ENCODE data around the gene LASP1NB.
"Not testable (repeated sequence)": the region's sequence is repeated elsewhere in the genome, so short reads cannot be mapped to it uniquely, and the experiment has no call there.

The LASP1NB gene

DNA sequence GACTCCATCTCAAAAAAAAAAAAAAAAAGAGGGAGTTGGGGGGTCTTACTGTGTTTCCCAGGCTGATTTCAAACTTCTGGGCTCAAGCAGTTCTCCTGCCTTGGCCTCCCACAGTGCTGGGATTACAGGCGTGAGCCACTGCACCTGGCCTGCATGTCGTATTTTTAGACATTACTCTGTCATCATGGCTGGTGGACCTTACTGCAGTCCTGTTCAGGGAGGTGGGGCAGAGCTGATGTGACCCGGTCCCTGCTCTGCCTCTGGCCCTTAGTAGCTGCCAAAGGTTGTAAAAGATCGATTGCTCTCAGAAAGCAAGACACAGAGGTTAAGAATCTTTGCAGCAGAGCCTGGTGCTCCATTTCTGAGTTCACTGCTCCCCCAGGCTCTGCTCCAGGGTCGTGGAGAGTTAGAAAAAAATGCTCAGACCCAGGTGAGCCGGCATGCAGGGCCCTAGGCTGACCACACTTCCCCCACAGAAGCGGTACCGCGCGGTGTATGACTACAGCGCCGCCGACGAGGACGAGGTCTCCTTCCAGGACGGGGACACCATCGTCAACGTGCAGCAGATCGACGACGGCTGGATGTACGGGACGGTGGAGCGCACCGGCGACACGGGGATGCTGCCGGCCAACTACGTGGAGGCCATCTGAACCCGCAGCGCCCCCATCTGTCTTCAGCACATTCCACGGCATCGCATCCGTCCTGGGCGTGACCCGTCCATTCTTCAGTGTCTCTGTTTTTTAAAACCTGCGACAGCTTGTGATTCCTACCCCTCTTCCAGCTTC, 7.1 kb upstream of the LASP1NB start:
- FAIRE-seq: no peak

DNA sequence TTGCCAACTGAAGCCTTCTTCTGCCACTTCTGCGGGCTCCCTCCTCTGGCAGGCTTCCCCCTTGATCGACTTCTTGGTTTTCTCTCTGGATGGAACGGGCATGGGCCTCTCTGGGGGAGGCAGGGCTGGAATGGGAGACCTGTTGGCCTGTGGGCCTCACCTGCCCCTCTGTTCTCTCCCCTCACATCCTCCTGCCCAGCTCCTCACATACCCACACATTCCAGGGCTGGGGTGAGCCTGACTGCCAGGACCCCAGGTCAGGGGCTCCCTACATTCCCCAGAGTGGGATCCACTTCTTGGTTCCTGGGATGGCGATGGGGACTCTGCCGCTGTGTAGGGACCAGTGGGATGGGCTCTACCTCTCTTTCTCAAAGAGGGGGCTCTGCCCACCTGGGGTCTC, 6.5 kb upstream of the LASP1NB start:
- no peak for FAIRE-seq

DNA sequence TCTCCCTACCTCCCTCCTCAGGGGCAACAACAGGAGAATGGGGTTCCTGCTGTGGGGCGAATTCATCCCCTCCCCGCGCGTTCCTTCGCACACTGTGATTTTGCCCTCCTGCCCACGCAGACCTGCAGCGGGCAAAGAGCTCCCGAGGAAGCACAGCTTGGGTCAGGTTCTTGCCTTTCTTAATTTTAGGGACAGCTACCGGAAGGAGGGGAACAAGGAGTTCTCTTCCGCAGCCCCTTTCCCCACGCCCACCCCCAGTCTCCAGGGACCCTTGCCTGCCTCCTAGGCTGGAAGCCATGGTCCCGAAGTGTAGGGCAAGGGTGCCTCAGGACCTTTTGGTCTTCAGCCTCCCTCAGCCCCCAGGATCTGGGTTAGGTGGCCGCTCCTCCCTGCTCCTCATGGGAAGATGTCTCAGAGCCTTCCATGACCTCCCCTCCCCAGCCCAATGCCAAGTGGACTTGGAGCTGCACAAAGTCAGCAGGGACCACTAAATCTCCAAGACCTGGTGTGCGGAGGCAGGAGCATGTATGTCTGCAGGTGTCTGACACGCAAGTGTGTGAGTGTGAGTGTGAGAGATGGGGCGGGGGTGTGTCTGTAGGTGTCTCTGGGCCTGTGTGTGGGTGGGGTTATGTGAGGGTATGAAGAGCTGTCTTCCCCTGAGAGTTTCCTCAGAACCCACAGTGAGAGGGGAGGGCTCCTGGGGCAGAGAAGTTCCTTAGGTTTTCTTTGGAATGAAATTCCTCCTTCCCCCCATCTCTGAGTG, 5.9 kb upstream of the LASP1NB start:
- no peak for FAIRE-seq

DNA sequence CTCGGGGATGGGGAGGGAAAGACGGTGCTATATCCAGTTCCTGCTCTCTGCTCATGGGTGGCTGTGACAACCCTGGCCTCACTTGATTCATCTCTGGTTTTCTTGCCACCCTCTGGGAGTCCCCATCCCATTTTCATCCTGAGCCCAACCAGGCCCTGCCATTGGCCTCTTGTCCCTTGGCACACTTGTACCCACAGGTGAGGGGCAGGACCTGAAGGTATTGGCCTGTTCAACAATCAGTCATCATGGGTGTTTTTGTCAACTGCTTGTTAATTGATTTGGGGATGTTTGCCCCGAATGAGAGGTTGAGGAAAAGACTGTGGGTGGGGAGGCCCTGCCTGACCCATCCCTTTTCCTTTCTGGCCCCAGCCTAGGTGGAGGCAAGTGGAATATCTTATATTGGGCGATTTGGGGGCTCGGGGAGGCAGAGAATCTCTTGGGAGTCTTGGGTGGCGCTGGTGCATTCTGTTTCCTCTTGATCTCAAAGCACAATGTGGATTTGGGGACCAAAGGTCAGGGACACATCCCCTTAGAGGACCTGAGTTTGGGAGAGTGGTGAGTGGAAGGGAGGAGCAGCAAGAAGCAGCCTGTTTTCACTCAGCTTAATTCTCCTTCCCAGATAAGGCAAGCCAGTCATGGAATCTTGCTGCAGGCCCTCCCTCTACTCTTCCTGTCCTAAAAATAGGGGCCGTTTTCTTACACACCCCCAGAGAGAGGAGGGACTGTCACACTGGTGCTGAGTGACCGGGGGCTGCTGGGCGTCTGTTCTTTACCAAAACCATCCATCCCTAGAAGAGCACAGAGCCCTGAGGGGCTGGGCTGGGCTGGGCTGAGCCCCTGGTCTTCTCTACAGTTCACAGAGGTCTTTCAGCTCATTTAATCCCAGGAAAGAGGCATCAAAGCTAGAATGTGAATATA, 4.8 kb upstream of the LASP1NB start:
- no peak for FAIRE-seq

DNA sequence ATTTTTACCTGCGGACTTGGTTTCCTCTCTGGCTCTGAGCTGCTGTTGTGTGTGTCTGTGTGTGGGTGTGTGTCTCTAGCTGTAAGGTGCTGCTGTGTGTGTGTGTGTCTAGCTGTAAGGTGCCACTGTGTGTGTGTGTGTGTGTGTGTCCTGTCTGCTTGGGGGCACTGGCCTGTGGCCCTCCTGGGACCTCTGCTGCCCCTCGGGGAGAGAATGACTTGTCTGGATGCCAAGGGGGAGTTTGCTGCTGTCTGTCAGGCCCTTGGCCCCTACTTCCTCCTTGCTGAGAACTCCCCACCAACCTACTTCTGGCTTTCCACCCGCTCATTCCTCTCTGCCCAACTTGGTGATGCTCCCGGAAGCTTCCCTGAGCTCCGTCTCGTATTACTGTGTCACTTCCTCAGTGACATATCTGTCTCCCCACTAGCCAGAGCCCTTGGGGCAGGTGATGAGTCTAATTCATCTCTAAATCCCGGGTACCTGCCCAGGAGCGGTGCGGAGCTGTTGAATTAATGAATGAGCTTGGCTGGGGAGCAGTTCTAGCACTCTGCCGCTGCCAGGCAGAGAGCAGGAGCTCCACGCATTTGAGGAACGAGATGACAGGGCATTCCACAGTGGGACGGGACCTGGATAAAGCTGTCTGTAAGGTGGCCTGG, 3.5 kb upstream of the LASP1NB start:
- no peak for FAIRE-seq

DNA sequence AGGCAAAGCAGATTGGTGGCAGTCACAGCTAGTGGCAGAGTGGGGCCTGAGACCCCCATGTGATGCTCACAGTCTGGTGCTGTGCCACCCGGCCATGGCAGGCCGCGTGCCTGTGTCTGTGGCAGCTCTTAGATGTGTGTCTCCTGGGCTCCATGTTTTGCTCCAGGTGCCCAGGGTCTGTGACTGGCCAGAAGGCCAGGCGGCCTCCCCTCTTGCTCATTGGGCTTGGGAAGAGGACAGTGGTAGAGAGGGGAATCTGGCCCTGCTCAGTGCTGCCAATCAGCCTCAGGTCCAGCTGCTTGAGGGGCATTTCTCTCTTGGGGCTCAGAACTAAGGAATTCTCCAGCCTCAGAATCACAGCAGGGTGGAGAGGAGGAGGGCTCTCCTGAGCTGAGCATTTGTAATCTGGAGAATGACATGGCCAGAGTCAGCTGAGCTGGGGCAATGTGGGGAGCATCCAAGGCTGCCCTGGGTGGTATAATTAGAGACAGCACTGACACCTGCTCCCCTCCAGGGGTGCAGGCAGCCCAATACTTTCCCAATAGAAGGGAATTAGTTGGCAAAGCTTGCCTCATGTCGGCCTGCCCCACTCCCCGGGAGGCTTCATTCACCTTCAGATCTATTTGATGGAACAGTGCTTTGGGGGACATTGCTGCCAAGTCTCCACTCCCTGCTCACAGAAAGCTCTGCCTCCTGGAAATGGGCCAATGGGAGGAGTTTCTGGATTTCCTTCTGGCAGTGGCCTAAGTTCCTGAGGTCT, 2.7 kb upstream of the LASP1NB start:
- no peak for FAIRE-seq

DNA sequence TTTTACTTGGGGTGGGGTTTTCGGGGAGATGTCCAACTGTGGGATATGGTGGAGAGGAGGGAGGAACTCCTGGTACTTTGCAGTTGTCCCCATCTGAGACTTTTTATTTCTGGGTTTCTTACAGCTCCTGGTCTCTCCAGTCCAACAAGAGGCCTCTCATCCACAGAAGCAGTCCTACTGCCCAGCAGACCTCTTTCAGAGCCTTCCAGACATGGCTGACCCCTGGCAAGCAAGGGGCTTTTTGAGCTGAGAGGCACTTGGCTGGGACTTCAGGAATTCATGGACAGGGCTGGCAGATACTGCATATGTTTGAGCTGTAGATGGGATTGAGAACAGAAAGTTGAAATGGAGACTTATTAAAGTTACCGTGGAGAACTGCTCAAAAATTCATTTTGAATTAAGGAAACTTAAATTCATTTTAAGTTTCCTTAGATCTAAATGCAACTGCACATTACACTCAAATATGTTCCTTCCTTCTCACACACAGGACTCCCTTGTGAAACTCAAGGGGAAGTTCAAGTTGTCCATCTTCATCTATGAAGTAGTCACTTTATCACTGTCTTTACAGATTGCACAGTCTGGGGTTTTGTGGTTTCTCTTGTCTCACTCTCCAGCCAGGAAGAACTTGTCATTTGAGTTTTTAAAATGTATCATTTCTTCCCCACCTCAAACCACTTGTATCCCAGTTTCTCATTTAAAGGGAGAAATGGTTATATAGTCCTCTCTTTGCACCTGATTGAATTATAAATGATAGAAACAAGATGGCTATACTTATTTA, 1.1 kb downstream of the LASP1NB start:
- FAIRE-seq: no peak

DNA sequence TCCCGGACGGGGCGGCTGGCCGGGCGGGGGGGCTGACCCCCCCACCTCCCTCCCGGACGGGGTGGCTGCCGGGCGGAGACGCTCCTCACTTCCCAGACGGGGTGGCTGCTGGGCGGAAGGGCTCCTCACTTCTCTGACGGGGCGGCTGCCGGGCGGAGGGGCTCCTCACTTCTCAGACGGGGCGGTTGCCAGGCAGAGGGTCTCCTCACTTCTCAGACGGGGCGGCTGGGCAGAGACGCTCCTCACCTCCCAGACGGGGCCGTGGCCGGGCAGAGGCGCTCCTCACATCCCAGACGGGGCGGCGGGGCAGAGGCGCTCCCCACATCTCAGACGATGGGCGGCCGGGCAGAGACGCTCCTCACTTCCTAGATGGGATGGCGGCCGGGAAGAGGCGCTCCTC, 5.4 kb downstream of the LASP1NB start:
- FAIRE-seq: not testable (repeated sequence)

DNA sequence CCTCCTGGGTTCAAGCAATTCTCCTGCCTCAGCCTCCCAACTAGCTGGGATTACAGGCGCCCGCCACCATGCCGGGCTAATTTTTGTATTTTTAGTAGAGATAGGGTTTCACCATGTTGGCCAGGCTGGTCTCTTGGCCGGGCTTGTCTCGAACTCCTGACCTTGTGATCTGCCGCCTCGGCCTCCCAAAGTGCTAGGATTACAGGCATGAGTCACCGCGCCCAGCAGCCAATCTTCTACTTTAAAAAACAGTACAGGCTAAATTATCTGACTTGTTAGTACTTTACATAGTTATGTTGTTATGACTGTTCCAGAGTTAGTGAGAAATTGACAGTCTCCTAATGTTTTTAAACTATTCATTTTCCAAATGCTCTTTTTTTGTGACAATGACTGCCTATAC, 8.5 kb downstream of the LASP1NB start:
- FAIRE-seq: not testable (repeated sequence)

DNA sequence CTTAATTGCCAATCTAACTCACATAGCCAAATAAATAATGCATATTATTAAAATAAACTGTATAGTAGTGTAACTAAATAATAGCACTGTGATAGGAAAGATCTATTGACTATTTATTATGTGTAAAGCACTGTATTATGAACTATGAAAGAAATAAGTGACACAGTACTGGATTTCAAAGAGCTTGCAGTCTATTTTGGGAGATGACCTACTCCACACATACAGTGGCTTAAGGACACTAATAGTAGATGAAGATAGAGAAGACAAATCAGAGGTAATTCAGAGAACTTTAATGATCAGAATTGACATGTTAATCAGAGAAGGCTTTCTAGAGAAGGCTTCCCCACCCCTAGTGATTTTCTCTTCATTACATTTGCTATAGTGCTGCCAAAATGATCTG, 14.6 kb downstream of the LASP1NB start:
- FAIRE-seq: no peak

DNA sequence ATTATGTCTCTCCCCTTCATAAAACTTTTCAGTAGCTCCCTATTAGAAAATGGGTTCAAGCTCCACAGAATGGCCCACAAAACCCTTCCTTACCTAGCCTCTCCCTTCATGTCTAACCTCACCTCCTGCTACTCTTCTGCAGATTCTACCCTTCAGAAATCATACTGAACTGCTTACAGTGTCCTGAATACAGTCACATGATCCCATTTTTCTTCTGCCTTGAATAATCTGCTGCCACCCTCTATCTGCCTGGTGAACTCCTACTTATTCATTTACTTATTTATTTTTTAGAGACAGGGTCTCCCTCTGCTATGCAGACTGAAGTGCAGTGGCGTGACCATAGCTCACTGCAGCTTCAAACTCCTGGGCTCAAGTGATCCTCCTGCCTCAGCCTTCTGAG, 15.0 kb downstream of the LASP1NB start:
- FAIRE-seq: no peak

DNA sequence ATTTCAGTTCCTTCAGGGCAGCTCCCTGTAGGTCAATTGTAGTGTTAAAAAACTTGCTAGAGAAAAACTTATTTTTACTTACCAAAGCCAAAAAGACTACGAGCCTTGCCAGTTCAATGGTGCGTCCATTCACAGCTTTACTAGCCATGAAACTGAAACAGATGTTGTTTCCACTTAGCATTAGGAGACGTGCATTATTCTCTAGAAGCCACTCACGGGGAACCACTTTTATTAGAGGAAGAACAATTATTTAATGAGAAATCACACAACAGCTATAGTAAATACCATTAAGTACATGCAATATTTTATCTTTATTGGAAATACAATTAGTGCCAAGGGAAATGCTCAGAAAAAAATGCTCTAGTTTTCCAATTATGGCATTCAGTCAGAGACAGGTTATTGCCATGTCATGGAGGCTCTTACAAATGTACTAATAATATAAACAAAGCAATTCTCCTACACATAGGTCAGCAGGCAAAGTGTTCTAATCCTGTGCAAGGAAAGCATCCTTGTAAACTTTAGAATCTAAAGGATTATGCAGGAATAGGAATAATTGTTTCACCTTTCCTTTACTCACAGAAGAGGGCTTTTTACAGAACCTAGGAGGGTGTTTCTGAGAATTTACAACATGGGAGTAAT, 17.4 kb downstream of the LASP1NB start:
- FAIRE-seq: no peak

DNA sequence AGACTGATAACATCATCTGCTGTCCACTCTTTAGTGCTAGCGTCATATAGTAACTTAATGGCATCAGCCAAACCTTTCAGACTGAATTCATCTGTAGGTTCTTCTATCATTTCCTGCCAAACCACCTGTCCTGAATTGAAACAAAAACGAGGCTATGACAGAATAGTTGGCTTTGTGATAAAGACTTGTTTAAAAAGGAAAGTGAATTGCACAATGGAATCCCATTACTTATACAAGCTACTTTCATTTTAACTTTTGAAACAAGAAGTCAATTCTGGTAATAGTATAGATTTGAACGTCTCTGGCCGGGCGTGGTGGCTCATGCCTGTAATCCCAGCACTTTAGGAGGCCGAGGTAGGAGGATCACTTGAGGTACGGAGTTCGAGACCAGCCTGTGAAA, 18.2 kb downstream of the LASP1NB start:
- FAIRE-seq: no peak

DNA sequence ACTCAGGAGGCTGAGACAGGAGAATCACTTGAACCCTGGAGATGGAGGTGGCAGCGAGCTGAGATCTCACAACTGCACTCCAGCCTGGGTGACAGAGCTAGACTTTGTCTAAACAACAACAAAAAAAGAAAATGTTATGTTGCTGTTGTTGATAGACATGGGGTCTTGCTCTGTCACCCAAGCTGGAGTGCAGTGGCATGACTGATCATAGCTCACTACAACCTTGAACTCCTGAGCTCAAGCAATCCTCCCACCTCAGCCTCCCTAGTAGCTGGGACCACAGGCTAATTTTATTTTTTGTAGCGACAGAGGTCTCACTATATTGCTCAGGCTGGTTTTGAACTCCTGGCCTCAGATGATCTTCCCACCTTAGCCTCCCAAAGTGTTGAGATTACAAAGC, 21.8 kb downstream of the LASP1NB start:
- no peak for FAIRE-seq

DNA sequence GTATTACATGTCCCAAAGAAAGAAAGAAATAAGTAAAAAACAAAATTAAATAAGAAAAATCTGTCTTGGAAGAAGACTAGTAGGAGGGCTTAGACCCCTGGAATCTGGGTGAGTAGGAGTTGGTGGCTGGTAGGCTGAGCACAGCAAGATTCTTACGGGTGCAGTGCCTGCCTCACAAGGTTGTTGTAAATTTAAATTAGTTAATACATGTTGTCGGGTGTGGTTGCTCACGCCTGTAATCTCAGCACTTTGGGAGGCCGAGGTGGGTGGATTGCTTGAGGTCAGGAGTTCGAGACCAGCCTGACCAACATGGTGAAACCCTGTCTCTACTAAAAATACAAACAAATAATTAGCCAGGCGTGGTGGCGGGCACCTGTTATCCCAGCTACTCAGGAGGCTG, 28.4 kb downstream of the LASP1NB start:
- not testable (repeated sequence) for FAIRE-seq

DNA sequence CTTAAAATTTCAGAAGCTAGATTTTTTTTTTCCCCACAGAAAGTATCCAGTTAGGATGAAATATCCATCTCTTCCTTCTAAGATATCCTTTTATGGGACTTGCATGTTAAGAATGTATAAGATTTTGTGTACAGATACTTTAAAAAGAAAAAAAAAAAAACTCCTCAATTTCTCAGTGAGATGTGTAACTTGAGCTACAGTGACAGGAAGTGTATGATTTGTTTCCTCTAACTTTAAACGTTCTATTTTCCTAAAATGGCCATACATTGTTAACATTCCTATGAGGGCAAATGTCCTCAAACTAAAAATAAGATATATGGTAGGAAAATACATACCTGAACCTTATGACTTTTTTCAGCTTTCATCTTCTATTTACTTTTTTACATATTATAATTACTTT, 32.9 kb downstream of the LASP1NB start:
- peak; percentile 96 for FAIRE-seq

DNA sequence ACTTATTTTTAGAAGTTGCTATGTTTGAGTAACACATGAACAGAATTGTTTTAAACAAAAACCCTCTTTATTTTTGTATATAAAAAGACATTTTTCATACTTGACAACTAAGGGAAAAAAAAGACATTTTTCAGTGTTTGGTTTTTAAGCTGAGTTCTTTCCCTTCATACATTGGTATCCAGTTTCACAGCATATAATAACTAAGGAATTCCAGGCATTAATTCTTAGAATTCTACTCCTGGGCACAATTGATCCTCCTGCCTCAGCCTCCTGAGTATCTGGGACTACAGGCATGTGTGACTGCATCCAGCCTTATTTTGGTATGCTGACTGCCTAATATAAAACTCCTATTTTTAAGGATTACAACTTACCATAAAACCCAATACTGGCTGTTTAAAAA, 33.3 kb downstream of the LASP1NB start:
- no peak for FAIRE-seq

DNA sequence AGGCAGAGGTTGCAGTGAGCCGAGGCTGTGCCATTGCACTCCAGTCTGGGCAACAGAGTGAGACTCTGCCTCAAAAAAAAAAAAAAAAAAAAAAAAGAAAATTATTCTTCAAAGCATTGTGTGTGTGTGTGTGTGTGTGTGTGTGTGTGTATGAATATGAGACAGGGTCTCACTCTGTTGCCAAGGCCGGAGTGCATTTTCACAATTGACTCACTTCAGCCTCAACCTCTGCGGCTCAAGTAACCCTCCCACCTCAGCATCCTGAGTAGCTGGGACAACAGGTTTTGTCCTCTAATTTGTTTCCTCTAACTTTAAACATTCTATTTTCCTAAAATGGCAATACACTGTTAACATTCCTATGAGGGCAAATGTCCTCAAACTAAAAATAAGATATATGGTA, 34.1 kb downstream of the LASP1NB start:
- FAIRE-seq: no peak

DNA sequence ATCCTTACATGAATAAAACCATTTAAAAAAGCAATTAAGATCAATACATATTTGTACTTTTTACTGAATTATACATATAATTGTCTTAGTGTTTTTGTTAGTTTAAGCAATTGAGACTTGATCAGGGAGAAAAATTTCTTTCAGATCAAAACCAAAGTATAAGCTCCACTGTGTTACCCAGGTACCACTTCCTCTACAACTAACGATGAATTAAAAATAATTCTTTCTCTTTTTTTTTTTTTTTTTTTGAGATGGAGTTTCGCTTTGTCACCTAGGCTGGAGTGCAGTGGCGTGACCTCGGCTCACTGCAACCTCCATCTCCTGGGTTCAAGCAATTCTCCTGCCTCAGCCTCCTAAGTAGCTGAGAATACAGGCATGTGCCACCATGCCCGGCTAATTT, 35.0 kb downstream of the LASP1NB start:
- no peak for FAIRE-seq

DNA sequence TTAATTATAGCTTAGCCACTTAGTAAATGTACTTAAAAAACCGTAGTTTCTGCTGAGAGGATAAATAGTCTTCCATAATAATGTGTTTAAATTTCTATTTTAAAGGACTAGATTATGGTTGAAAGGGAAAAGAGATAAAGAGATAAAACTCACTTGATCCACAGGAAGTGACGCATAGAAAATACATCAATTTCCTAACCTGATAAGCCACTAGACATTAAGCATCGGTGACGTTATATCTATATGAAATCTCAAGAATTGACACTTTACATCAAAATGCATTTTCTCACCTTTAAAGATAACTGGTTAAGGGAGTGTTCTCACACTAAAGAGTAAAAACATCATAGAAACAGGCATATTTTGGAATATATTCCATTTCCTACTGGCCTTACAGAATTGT, 36.0 kb downstream of the LASP1NB start:
- FAIRE-seq: no peak

DNA sequence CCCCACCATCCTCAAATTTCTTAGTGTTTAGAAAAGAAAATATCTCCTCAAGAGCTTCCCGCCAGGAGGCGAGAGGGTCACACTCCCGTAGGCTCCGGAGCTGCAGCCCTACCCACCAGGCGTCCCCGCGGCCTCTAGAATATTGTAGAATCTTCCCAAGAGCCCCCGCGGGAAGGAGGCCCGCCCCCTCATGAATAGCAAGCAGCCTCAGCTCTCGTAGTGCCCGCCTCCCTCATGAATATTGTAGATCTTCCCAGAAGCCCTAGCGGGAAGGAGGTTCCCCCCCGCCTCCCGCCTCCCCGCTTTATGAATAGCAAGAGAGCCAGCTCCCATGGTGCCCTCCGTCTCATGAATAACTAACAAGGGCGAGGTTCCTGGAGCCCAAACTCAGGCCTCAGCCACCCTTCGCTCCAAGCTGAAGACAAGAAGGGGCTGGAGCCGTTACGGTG, 41.9 kb downstream of the LASP1NB start, which contains the start of gene FBXO47:
TSS of gene FBXO47 (minus strand) at position 114 of the 449 bp plus-strand sequence. CDS start 4,378 bp downstream, outside the sequence.
- no peak for FAIRE-seq
